Uterus (tissue), 2 donors: ENCODE measurements around the gene DNMT3L.

Experiments
- POLR2A ChIP-seq, 2 donors: fragments of 450-650 bp; IDR thresholded peaks; one replicate each; pipeline ENCODE4 v1.6.1; 2016; ENCODE audit warnings: antibody characterized with exemption in 2 of 2, mild to moderate bottlenecking in 1 of 2, moderate library complexity in 1 of 2
- TF ChIP-seq, protein P1 (sequence below), 4 experiments: fragments of 200-600 bp in 2 of 4; fragments of 450-650 bp in 2 of 4; sonication (generic) in 2 of 4; IDR thresholded peaks; one replicate each; pipeline ENCODE4 v1.5.1; 2016 to 2019; ENCODE audit warnings: antibody characterized with exemption in 4 of 4, mild to moderate bottlenecking in 2 of 4, moderate library complexity in 1 of 4

DNA sequence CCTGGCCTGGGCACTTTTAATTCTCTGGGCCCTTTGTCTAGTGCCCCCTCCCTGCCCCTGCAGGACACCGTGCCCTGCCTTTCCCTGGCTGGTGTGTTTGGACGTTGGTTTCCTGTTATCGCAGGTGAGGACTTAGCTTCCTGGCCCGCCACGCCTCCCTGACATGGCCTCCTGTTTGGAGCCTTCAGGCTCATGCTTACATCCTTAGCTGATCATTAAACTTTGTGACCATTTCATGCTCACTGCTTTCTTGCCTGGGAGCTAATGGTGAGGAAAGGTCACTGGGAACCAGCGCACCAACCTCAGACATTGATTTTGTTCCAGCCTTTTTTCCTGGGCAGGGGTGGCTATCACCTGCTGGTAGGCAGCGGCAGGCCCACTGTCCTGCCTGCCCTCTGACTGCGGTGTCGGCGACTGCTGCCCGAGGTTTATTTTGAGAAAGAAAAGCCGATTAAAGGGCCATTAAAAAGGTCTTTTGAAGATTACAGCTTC, 41.8 kb upstream of the DNMT3L start:
- TF ChIP-seq POLR2A (IDR thresholded peaks at IDR 0.05), result no peak
- TF ChIP-seq, protein P1, sequence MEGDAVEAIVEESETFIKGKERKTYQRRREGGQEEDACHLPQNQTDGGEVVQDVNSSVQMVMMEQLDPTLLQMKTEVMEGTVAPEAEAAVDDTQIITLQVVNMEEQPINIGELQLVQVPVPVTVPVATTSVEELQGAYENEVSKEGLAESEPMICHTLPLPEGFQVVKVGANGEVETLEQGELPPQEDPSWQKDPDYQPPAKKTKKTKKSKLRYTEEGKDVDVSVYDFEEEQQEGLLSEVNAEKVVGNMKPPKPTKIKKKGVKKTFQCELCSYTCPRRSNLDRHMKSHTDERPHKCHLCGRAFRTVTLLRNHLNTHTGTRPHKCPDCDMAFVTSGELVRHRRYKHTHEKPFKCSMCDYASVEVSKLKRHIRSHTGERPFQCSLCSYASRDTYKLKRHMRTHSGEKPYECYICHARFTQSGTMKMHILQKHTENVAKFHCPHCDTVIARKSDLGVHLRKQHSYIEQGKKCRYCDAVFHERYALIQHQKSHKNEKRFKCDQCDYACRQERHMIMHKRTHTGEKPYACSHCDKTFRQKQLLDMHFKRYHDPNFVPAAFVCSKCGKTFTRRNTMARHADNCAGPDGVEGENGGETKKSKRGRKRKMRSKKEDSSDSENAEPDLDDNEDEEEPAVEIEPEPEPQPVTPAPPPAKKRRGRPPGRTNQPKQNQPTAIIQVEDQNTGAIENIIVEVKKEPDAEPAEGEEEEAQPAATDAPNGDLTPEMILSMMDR (IDR thresholded peaks at IDR 0.05), result no peak
